ENCODE measurements around the gene CD55.

GRCh38 chr1:207346513-207346912 lies 25.0 kb downstream of the CD55 start:
- no peak for TF ChIP-seq CTCF (IDR thresholded peaks at IDR 0.05; ENCODE audit: insufficient read depth, low read length, poor library complexity, severe bottlenecking)
- TF ChIP-seq EZH2phosphoT487 (conservative IDR thresholded peaks at IDR 0.05; ENCODE audit: low read length), result no peak
